Measurements from ENCODE around the gene SLC35D3.

- no peak for TF ChIP-seq CTCF (IDR thresholded peaks at IDR 0.05)
- TF ChIP-seq POLR2A (IDR thresholded peaks at IDR 0.05), result no peak
- no peak for TF ChIP-seq POLR2AphosphoS5 (IDR thresholded peaks at IDR 0.05)
These were observed 34.8 kb downstream of the SLC35D3 start for GRCh38 chr6:136956590-136957544.

Measured in transverse colon (tissue), 4 donors.